Activated CD4-positive, alpha-beta T cell treated with anti-CD3 and anti-CD28 coated beads, Interleukin-2, amount 10 ng/mL, durations not matched to agents 24 days and 14 days (primary cell): ENCODE measurements around the gene SHC2. TPM values are rescaled to one million over a fixed set of nuclear protein-coding genes. Genes with fewer than 3 reads are reported as not detected.

Experiments
- DNase-seq: peaks from one replicate; pipeline ENCODE4 v3.0.0; 2022
- H3K27ac Mint-ChIP-seq: one replicate; pipeline ENCODE4 v1.8.0; 2022; ENCODE audit warnings: mild to moderate bottlenecking, mixed read lengths
- H3K27me3 Mint-ChIP-seq: one replicate; pipeline ENCODE4 v1.8.0; 2022; ENCODE audit warnings: mixed read lengths
- H3K36me3 Mint-ChIP-seq: one replicate; pipeline ENCODE4 v1.8.0; 2022; ENCODE audit warnings: low read depth, mild to moderate bottlenecking, mixed read lengths
- H3K4me1 Mint-ChIP-seq: one replicate; pipeline ENCODE4 v1.8.0; 2021; ENCODE audit warnings: mixed read lengths
- H3K4me3 Mint-ChIP-seq: one replicate; pipeline ENCODE4 v1.8.0; 2022; ENCODE audit warnings: mild to moderate bottlenecking, moderate library complexity, mixed read lengths
- H3K9me3 Mint-ChIP-seq: one replicate; pipeline ENCODE4 v1.8.0; 2021; ENCODE audit warnings: mixed read lengths
- intact Hi-C: fragments of 100-400 bp; cut with micrococcal nuclease; formaldehyde crosslinking; loops from one replicate; pipeline ENCODE4 v1.15.1; 2023
- total RNA-seq: library from RNA; stranded (reverse); gene quantifications from 2 replicates; pipeline ENCODE4 v1.2.3, GENCODE V29; 2022

SHC2 gene
- total RNA-seq, 1 donor from 2014 or later = not detected

- intact Hi-C loops = no loop called here
- Mint-ChIP-seq H3K4me3 (no peak within 1 kb of the TSS), H3K9me3 (no peaks in the 10 kb centered on the region), H3K27me3 (peaks cover 17% of the 10 kb centered on the region), H3K4me1 (no peaks in the 10 kb centered on the region), H3K36me3 (peaks cover 1% of the 10 kb centered on the region), H3K27ac (no peak within 1 kb of the TSS)
- DNase-seq = no peak
These were observed 35.4 kb upstream of the SHC2 start, which contains the start of gene MADCAM1 for GRCh38 chr19:496112-496665. MADCAM1 (plus strand) TSS chr19:496486; CDS start chr19:496500, 14 bp downstream.

- intact Hi-C loops = no loop called here
- Mint-ChIP-seq H3K4me1 (no peaks in the 10 kb centered on the region), H3K4me3 (no peak overlapping the region), H3K27me3 (peaks cover 17% of the 10 kb centered on the region), H3K27ac (no peak overlapping the region), H3K36me3 (peaks cover 1% of the 10 kb centered on the region), H3K9me3 (no peaks in the 10 kb centered on the region)
- peak; percentile 87 for DNase-seq
These were observed 34.7 kb upstream of the SHC2 start for GRCh38 chr19:495402-496111.

GRCh38 chr19:495081-495401, 34.2 kb upstream of the SHC2 start:
- DNase-seq = no peak
- H3K27ac Mint-ChIP-seq = no peak overlapping the region
- H3K4me3 Mint-ChIP-seq = no peak overlapping the region
- intact Hi-C loops = no loop called here
- no peaks in the 10 kb centered on the region for H3K4me1 Mint-ChIP-seq
- H3K36me3 Mint-ChIP-seq = peaks cover 1% of the 10 kb centered on the region
- H3K27me3 Mint-ChIP-seq = peaks cover 17% of the 10 kb centered on the region
- H3K9me3 Mint-ChIP-seq = no peaks in the 10 kb centered on the region

DNA sequence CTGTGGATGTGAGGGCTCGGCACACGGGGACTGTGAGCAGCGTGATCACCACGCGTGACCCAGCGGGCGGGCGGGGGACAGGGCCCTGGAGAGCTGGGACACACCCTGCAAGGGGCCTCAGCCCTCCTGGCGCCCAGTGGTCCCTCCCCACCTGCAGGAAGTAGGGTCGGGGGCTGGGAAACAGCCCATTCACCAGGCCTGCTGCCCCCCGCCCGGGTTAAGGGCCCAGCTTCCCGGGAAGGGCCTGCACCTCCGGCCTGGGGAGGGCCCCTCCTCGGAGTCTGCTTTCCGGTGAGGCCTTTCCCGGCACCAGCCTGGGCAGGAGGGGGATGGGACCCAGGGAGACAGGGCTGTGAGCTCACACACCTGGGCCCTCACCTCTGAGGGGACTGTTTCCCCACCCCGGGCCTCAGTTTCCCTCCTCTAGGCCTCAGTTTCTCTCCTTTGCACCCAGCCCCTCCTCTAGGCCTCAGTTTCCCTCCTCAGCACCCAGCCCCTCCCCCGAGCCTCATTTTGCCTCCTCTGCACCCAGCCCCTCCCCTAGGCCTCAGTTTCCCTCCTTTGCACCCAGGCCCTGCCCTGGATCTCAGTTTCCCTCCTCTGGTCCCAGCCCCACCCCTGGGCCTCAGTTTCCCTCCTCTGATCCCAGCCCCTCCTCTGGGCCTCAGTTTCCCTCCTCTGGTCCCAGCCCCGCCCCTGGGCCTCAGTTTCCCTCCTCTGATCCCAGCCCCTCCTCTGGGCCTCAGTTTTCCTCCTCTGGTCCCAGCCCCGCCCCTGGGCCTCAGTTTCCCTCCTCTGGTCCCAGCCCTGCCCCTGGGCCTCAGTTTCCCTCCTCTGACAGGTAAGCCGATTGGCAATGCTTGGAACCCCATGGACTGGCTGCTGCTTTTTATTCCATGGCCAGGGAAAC, 33.6 kb upstream of the SHC2 start:
- Mint-ChIP-seq H3K27me3 (peaks cover 14% of the 10 kb centered on the region), H3K27ac (no peak overlapping the region), H3K36me3 (peaks cover 1% of the 10 kb centered on the region), H3K4me3 (no peak overlapping the region), H3K9me3 (no peaks in the 10 kb centered on the region), H3K4me1 (peaks cover 2% of the 10 kb centered on the region)
- intact Hi-C loops = no loop called here
- no peak for DNase-seq

DNA sequence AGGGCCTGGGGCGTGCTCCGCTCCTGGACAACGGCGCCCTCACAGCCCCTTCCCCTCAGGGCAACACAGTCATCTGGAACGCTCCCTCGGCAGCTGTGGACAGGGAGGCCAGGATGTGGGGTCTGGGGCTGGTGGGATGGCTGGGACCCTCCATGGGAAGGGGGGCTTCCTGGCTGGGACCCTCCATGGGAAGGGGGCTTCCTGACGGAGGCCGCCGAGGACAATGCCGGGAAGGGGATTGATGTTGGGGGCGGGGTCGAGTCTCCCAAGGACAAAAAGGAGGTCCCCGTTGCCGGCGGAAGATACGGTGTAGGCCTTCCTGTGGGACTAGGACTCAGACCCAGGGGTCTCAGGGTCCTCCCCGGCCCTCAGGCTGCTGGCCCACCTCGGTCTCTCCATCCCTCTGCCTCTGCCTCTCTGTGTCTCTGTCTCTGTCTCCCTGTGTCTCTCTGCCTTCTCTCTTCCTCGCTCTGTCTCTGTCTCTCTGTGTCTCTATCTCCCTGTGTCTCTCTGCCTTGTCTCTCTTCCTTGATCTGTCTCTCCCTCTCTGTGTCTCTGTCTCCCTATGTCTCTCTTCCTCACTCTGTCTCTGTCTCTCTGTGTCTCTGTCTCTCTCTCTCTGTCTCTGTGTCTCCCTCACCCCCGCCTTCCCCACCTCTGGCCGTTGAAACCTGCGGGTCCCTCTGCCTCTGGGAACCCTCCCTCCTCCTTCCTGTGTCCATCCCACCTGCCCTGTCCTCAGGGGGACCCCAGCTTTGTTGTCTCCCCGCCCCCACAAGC, 32.7 kb upstream of the SHC2 start:
- intact Hi-C loops = no loop called here
- Mint-ChIP-seq H3K27me3 (peaks cover 9% of the 10 kb centered on the region), H3K4me3 (no peak overlapping the region), H3K36me3 (peaks cover 1% of the 10 kb centered on the region), H3K4me1 (peaks cover 3% of the 10 kb centered on the region), H3K27ac (no peak overlapping the region), H3K9me3 (no peaks in the 10 kb centered on the region)
- no peak for DNase-seq

DNA sequence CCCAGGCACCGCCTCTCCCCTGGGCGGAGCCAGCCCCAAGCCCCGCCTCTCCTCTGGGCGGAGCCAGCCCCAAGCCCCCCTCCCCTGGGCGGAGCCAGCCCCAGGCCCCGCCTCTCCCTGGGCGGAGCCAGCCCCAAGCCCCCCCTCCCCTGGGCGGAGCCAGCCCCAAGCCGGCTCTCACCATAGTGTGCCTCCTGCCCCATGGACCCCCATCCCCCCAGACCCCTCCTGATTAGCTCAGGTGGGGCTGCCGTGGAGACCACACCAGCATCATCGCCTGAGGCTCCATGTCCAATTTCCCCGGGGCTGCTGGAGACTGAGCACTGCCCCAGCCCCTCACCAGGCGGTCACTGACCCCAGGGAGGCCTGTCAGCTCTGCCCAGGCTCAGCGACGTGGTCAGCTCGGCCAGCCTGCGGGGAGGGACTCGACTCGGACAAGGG, 31.3 kb upstream of the SHC2 start:
- no peak overlapping the region for H3K4me3 Mint-ChIP-seq
- intact Hi-C loops = no loop called here
- no peak overlapping the region for H3K27ac Mint-ChIP-seq
- DNase-seq = peak; percentile 65
- peaks cover 3% of the 10 kb centered on the region for H3K27me3 Mint-ChIP-seq
- peaks cover 4% of the 10 kb centered on the region for H3K36me3 Mint-ChIP-seq
- H3K9me3 Mint-ChIP-seq = no peaks in the 10 kb centered on the region
- peaks cover 7% of the 10 kb centered on the region for H3K4me1 Mint-ChIP-seq

GRCh38 chr19:491146-491741, 30.4 kb upstream of the SHC2 start:
- Mint-ChIP-seq H3K27me3 (peaks cover 4% of the 10 kb centered on the region), H3K36me3 (peaks cover 4% of the 10 kb centered on the region), H3K27ac (no peak overlapping the region), H3K9me3 (no peaks in the 10 kb centered on the region), H3K4me1 (peaks cover 7% of the 10 kb centered on the region), H3K4me3 (no peak overlapping the region)
- no peak for DNase-seq
- intact Hi-C loops = no loop called here

DNA sequence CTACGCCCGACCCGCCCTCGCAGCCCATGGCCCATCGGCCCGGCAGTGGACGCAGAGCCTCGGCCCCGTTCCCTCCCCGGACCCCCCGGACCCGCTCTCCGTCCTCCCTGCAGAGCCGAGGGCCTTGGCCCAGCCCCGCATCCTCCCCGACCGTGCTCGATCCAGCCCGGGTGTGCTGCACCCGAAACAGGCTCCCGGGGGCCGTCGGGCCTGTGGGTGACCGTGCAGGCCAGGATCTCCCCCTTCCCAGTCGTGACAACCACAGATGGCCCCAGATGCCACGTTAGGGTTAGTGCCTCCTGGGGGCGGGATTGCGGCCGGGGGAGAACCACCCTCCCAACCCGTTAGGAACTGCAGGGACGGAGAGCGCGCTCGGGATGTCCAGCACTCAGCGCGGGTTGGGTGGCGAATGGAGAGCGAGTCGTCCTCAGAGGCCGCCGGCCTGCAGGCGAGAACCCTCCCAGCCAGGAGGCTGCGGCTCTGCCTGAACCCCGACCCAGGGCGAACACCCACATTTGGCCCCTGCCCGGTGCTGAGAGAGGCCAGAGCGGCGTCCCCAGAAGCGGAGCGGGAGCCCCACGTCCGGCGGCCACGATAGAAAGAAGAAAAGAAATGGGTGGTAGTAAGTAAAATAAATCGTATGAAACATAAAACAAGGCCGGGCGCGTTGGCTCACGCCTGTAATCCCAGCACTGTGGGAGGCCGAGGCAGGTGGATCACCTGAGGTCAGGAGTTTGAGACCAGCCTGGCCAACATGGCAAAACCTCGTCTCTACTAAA, 28.8 kb upstream of the SHC2 start:
- Mint-ChIP-seq H3K27ac (peak overlapping the region; percentile 75), H3K4me1 (peaks cover 7% of the 10 kb centered on the region), H3K4me3 (peak overlapping the region; percentile 86), H3K36me3 (peaks cover 4% of the 10 kb centered on the region), H3K27me3 (peaks cover 5% of the 10 kb centered on the region), H3K9me3 (no peaks in the 10 kb centered on the region)
- DNase-seq = no peak
- intact Hi-C loops = loop anchor here (1.0 to 5.0 kb wide), 2 partner anchors 18 to 147 kb away; partner anchors contain the start of genes MIER2 and TPGS1

GRCh38 chr19:488505-489417, 27.9 kb upstream of the SHC2 start:
- H3K27me3 Mint-ChIP-seq = peaks cover 5% of the 10 kb centered on the region
- DNase-seq = peak; percentile 97
- H3K4me1 Mint-ChIP-seq = peaks cover 7% of the 10 kb centered on the region
- no peaks in the 10 kb centered on the region for H3K9me3 Mint-ChIP-seq
- H3K36me3 Mint-ChIP-seq = peaks cover 4% of the 10 kb centered on the region
- intact Hi-C loops = loop anchor here (1.0 to 5.0 kb wide), 2 partner anchors 19 to 146 kb away; partner anchors contain the start of genes MIER2 and TPGS1
- H3K4me3 Mint-ChIP-seq = peak overlapping the region; percentile 86
- H3K27ac Mint-ChIP-seq = peak overlapping the region; percentile 94

GRCh38 chr19:485583-486236, 24.9 kb upstream of the SHC2 start:
- Mint-ChIP-seq H3K27me3 (peaks cover 5% of the 10 kb centered on the region), H3K4me3 (no peak overlapping the region), H3K4me1 (peaks cover 9% of the 10 kb centered on the region), H3K27ac (no peak overlapping the region), H3K9me3 (peaks cover 9% of the 10 kb centered on the region), H3K36me3 (peaks cover 10% of the 10 kb centered on the region)
- intact Hi-C loops = loop anchor here (5.0 kb wide), 1 partner anchor 143 kb away; the partner anchor contains the start of gene MIER2
- DNase-seq = no peak

DNA sequence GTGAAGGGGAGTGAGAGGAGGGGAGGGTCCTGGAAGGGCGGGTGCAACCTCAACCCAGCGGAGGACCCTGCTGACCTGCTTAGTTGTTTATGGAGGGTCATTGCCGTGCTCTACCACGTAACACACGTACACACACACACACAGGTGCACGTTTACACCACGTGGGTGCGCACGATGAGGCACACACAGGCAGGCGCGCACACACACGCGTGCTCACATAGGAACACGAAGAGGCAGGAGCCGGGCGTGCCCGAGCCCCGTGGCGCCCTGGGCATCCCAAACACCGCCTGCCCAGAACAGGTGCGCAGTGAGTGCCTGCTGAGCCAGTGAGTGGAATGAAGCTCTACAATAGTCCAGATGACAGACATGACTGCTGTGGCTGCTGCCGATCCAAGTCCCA, 24.2 kb upstream of the SHC2 start:
- intact Hi-C loops = loop anchor here (5.0 kb wide), 1 partner anchor 143 kb away; the partner anchor contains the start of gene MIER2
- Mint-ChIP-seq H3K36me3 (peaks cover 16% of the 10 kb centered on the region), H3K4me3 (no peak overlapping the region)

More for the DNA sequence above, 24.2 kb upstream of the SHC2 start:
- DNase-seq = no peak
- Mint-ChIP-seq H3K27ac (no peak overlapping the region), H3K4me1 (peaks cover 13% of the 10 kb centered on the region), H3K27me3 (peaks cover 11% of the 10 kb centered on the region), H3K9me3 (peaks cover 15% of the 10 kb centered on the region)
